Liver (tissue), 3 donors: ENCODE measurements around the gene CFAP61.

Experiments used
- ATF3 ChIP-seq: IDR thresholded peaks from 2 replicates; pipeline ENCODE4 v1.6.1; 2016; ENCODE audit warnings: antibody characterized with exemption
- CTCF ChIP-seq: fragments of 150-350 bp; IDR thresholded peaks from 2 replicates; pipeline ENCODE4 v1.5.1; 2017; ENCODE audit warnings: improper control_type of control experiment, low read depth, low read length; ENCODE audit not compliant: missing input control
- EGR1 ChIP-seq, 2 donors: IDR thresholded peaks; 2 replicates each; pipeline ENCODE4 v1.6.1; 2016 to 2018; ENCODE audit warnings: antibody characterized with exemption in 2 of 2, low read depth in 2 of 2
- FOXA2 ChIP-seq: IDR thresholded peaks from 2 replicates; pipeline ENCODE4 v1.6.1; 2016; ENCODE audit warnings: antibody characterized with exemption
- GABPA ChIP-seq, 2 donors: IDR thresholded peaks in 1 of 2; conservative IDR thresholded peaks in 1 of 2; 2 replicates each; pipeline ENCODE4 v1.6.1; 2016; ENCODE audit warnings: antibody characterized with exemption in 2 of 2, mild to moderate bottlenecking in 1 of 2, moderate library complexity in 1 of 2
- HNF4G ChIP-seq: IDR thresholded peaks from 2 replicates; pipeline ENCODE4 v1.6.1; 2016; ENCODE audit warnings: antibody characterized with exemption
- MAX ChIP-seq: IDR thresholded peaks from 2 replicates; pipeline ENCODE4 v1.6.1; 2016; ENCODE audit warnings: antibody characterized with exemption
- NR2F2 ChIP-seq: IDR thresholded peaks from 2 replicates; pipeline ENCODE4 v1.6.1; 2016; ENCODE audit warnings: antibody characterized with exemption
- RAD21 ChIP-seq, 2 donors: IDR thresholded peaks; 2 replicates each; pipeline ENCODE4 v1.6.1; 2016; ENCODE audit warnings: antibody characterized with exemption in 2 of 2, mild to moderate bottlenecking in 2 of 2
- REST ChIP-seq: IDR thresholded peaks from 2 replicates; pipeline ENCODE4 v1.6.1; 2016; ENCODE audit warnings: antibody characterized with exemption, mild to moderate bottlenecking
- SP1 ChIP-seq: IDR thresholded peaks from 2 replicates; pipeline ENCODE4 v1.6.1; 2018; ENCODE audit warnings: antibody characterized with exemption, mild to moderate bottlenecking
- TAF1 ChIP-seq: conservative IDR thresholded peaks from 2 replicates; pipeline ENCODE4 v1.6.1; 2016; ENCODE audit warnings: antibody characterized with exemption, mild to moderate bottlenecking
- YY1 ChIP-seq: IDR thresholded peaks from 2 replicates; pipeline ENCODE4 v1.6.1; 2016; ENCODE audit warnings: antibody characterized with exemption, mild to moderate bottlenecking
- donor health status: healthy.
- donor health status: healthy.

GRCh38 chr20:20079102-20079784, 26.9 kb downstream of the CFAP61 start:
- TF ChIP-seq CTCF (no peak), ATF3 (no peak), RAD21 (IDR thresholded peaks at IDR 0.05) (no peak), REST (no peak), MAX (no peak), SP1 (no peak), YY1 (no peak), FOXA2 (no peak), EGR1 (IDR thresholded peaks at IDR 0.05; ENCODE audit: low read depth in 2 of 2) (no peak), GABPA (IDR thresholded peaks at IDR 0.05 in 1 of 2, conservative IDR thresholded peaks at IDR 0.05 in 1 of 2) (no peak), TAF1 (no peak), NR2F2 (no peak), HNF4G (no peak)
